GM19468 (cell line): Measurements from ENCODE around the gene RPP21.
"Not testable (repeated sequence)": the region's sequence is repeated elsewhere in the genome, so short reads cannot be mapped to it uniquely, and the experiment has no call there.

Source experiments
- ATAC-seq: cut with Tn5 transposase; IDR thresholded peaks from one replicate; pipeline ENCODE4 v1.9.1; 2021; ENCODE audit warnings: mild to moderate bottlenecking, moderate library complexity, moderate number of reproducible peaks; ENCODE audit not compliant: unreplicated experiment; ENCODE audit errors: extremely low read depth

The RPP21 gene

GRCh38 chr6:30364591-30364990 lies 19.6 kb downstream of the RPP21 start:
- ATAC-seq: no peak

GRCh38 chr6:30369280-30369679 lies 24.3 kb downstream of the RPP21 start:
- not testable (repeated sequence) for ATAC-seq

DNA sequence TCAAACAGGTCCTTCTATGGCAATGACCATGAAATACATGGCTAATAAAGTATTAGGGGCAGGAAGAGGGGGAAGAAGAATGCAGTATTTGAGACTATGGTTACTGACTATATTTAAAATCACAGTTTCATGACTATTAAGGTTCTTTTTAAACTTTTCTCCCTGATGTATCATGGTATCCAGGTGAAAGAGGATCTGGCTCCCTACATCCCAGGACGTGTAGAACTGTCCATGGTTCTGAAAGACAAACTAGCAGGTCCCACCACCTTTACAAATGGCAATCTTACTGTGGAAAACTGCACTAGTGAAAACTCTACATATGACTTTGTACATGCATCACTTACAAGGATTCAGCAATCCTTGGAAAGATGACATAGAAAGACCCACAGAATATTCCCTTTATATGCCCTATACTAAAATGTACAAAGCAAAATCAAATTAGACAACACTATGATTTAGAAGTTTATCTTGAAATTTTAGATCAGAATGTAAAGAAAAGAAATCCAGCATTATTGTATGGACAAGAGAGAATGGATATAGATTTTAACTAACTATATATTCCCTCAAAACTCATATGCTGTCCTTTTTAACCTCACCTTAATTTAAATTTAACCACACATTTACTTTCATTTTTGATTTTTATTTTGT lies 33.5 kb downstream of the RPP21 start:
- ATAC-seq: no peak

DNA sequence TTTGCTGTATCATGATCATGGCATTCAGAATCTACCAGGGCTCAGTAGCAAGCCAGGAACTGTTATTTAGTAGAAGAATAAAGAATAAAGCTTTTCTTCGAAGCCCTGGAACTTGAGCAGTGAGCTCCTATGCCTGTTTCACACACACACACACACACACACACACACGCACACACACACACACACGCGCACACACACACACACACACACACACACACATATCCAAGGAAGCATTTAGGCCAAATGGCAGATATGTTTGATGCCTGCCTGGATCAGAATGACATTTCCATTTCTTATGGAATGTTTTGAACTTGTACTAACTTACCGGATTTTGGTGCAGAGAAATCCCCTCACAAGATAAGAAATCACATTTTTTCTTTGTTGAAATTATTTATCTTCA lies 35.5 kb downstream of the RPP21 start:
- ATAC-seq: no peak

DNA sequence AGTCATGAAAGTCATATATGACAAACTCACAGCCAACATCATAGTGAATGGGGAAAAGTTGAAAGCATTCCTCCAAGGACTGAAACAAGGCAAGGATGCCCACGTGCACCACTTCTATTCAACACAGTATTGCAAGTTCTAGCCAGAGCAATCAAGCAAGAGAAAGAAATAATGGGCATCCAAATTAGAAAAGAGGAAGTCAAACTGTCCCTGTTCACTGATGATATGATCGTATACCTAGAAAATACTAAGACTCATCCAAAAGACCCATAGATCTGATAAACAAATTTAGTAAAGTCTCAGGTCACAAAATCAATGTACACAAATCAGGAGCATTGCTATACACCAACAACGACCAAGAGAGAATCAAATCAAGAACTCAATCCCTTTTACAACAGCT lies 41.2 kb downstream of the RPP21 start:
- ATAC-seq: no peak

DNA sequence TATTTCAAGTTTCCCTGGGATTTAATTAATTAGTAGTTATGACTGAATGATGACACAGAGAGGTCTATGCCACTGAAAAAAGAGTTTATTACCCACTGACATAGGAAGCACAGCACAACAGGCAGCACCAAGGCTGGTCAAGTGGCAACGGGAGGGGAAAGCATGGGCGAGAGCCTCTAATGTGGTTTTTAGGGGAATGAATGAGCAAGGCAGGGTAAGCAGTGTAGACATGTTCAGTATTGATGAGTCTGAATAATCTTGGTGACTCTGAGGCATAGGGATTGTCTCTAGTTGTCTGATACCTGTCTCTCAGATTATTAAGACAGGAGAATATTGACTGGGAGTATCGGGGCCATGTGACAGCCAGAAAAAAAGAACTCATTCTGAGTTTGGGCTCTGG lies 46.3 kb downstream of the RPP21 start:
- ATAC-seq: no peak

GRCh38 chr6:30394139-30394538 lies 49.2 kb downstream of the RPP21 start:
- no peak for ATAC-seq
